ENCODE results near the gene WNT4.

- TF ChIP-seq GATA2 (IDR thresholded peaks at IDR 0.05; ENCODE audit: low read depth, low read length) (no peak), GATA3 (IDR thresholded peaks at IDR 0.05; ENCODE audit: low read depth, low read length) (no peak)
Measured at GRCh38 chr1:22163564-22163963, 20.7 kb upstream of the WNT4 start.

Data from SH-SY5Y (cell line).